ENCODE results near the gene PPIB. TPM values are rescaled to one million over a fixed set of nuclear protein-coding genes. Genes with fewer than 3 reads are reported as not detected.

The PPIB gene
- total and polyA plus RNA-seq, 10 donors, result 250 to 448 (median 296) TPM

- Histone ChIP-seq H3K9me3 (no peaks in the 10 kb centered on the region), H3K4me3 (no peak overlapping the region), H3K4me1 (peaks cover 17 to 56% (median 43%) of the 10 kb centered on the region in 6 donors), H3K36me3 (peaks cover 0 to 35% (median 17%) of the 10 kb centered on the region in 6 donors), H3K27ac (no peak overlapping the region), H3K27me3 (replicated peaks in 1 of 7) (peaks cover 0 to 29% (median 21%) of the 10 kb centered on the region in 7 donors)
- DNase-seq, result no peak
- intact Hi-C loops (cut with DNase I; ENCODE audit: low total_unique reads), result no loop called here
- 80 to 88% (median 86%) methylated on average over 3 of the region's 3 CpGs for WGBS, 5 donors
- TF ChIP-seq CTCF (IDR thresholded peaks at IDR 0.05 in 8 of 11, conservative IDR thresholded peaks at IDR 0.05 in 3 of 11), result no peak
- TF ChIP-seq POLR2AphosphoS5 (IDR thresholded peaks at IDR 0.05), result no peak
- no peak for TF ChIP-seq POLR2A (IDR thresholded peaks at IDR 0.05)
Observed at GRCh38 chr15:64148581-64148980, 14.2 kb downstream of the PPIB start.

- no peak overlapping the region for H3K27ac ChIP-seq
- intact Hi-C loops (cut with DNase I; ENCODE audit: low total_unique reads), result no loop called here
- no peak for DNase-seq
- H3K9me3 ChIP-seq, result no peaks in the 10 kb centered on the region
- TF ChIP-seq CTCF (IDR thresholded peaks at IDR 0.05 in 8 of 11, conservative IDR thresholded peaks at IDR 0.05 in 3 of 11), result no peak
- TF ChIP-seq POLR2A (IDR thresholded peaks at IDR 0.05), result no peak
- no peak for TF ChIP-seq POLR2AphosphoS5 (IDR thresholded peaks at IDR 0.05)
- WGBS, 5 donors, result 85 to 92% (median 89%) methylated on average over 7 of the region's 7 CpGs
- H3K36me3 ChIP-seq, result peaks cover 0 to 39% (median 21%) of the 10 kb centered on the region in 6 donors
- peaks cover 0 to 28% (median 19%) of the 10 kb centered on the region in 7 donors for H3K27me3 ChIP-seq (replicated peaks in 1 of 7)
- H3K4me3 ChIP-seq, result no peak overlapping the region
- H3K4me1 ChIP-seq, result peaks cover 17 to 52% (median 39%) of the 10 kb centered on the region in 6 donors
Observed at GRCh38 chr15:64148168-64148567, 14.7 kb downstream of the PPIB start.

- Histone ChIP-seq H3K27me3 (replicated peaks in 1 of 7) (peaks cover 0 to 17% (median 9%) of the 10 kb centered on the region in 7 donors), H3K36me3 (peaks cover 0 to 50% (median 30%) of the 10 kb centered on the region in 6 donors), H3K27ac (no peak overlapping the region), H3K4me3 (no peak overlapping the region), H3K9me3 (no peaks in the 10 kb centered on the region), H3K4me1 (peaks cover 10 to 41% (median 28%) of the 10 kb centered on the region in 6 donors)
- 91 to 95% (median 92%) methylated on average over 24 to 26 of the region's 26 CpGs for WGBS, 5 donors
- no peak for DNase-seq
- TF ChIP-seq CTCF (IDR thresholded peaks at IDR 0.05 in 8 of 11, conservative IDR thresholded peaks at IDR 0.05 in 3 of 11), result no peak
- peak in 1 of 3 donors; percentile 50 for TF ChIP-seq POLR2AphosphoS5 (IDR thresholded peaks at IDR 0.05)
- intact Hi-C loops (cut with DNase I; ENCODE audit: low total_unique reads), result no loop called here
Observed at GRCh38 chr15:64146885-64147681, 15.7 kb downstream of the PPIB start.

- no peak for DNase-seq
- Histone ChIP-seq H3K27ac (no peak overlapping the region), H3K36me3 (peaks cover 0 to 55% (median 33%) of the 10 kb centered on the region in 6 donors), H3K4me1 (peaks cover 6 to 35% (median 22%) of the 10 kb centered on the region in 6 donors), H3K4me3 (no peak overlapping the region), H3K27me3 (replicated peaks in 1 of 7) (peaks cover 0 to 11% (median 3%) of the 10 kb centered on the region in 7 donors), H3K9me3 (no peaks in the 10 kb centered on the region)
- 95 to 98% (median 96%) methylated on average over 3 of the region's 3 CpGs for WGBS, 5 donors
- TF ChIP-seq POLR2A (IDR thresholded peaks at IDR 0.05) (no peak), POLR2AphosphoS5 (IDR thresholded peaks at IDR 0.05) (no peak), CTCF (IDR thresholded peaks at IDR 0.05 in 8 of 11, conservative IDR thresholded peaks at IDR 0.05 in 3 of 11) (no peak)
- intact Hi-C loops (cut with DNase I; ENCODE audit: low total_unique reads), result no loop called here
Observed at GRCh38 chr15:64146520-64146884, 16.3 kb downstream of the PPIB start.

All from spleen (tissue), 11 donors.